Astrocyte of the cerebellum (primary cell): ENCODE data around the gene FAF1.

Experiments
- DNase-seq: peaks from one replicate; pipeline ENCODE4 v3.0.0-alpha.2; 2011; ENCODE audit warnings: low read depth
- H3K4me3 ChIP-seq: 2 replicates; pipeline ENCODE4 v1.5.1; 2011; ENCODE audit warnings: mild to moderate bottlenecking, low read depth, low read length, moderate library complexity
- in situ Hi-C: cut with HindIII; loops from 2 replicates; pipeline ENCODE4 v1.10.0; 2017; ENCODE audit warnings: low sequenced_read_pairs
- TF ChIP-seq, protein P1 (sequence below): IDR thresholded peaks from 2 replicates; pipeline ENCODE4 v1.5.1; 2012; ENCODE audit warnings: low read length, low read depth, moderate library complexity, mild to moderate bottlenecking; ENCODE audit errors: missing control alignments

FAF1 gene

DNA sequence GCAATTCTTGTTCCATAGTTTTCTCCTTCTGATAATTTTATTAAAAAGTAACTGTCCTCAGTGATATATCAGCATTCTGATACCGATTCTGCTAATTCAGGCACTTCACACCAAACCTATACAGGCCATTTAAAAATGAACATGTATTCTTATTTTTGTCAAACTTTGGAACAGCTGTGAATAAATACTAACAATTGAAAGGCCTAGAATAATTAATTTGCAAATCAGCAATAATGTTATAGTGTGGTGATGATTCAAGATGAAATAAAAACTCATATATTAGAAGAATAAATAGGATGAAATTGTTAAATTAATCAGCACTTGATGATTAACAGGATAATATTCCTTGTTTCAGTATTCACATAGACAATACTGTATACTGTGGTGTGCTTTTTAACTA is 19.9 kb upstream of the FAF1 start:
- in situ Hi-C loops = no loop called here
- TF ChIP-seq, protein P1, sequence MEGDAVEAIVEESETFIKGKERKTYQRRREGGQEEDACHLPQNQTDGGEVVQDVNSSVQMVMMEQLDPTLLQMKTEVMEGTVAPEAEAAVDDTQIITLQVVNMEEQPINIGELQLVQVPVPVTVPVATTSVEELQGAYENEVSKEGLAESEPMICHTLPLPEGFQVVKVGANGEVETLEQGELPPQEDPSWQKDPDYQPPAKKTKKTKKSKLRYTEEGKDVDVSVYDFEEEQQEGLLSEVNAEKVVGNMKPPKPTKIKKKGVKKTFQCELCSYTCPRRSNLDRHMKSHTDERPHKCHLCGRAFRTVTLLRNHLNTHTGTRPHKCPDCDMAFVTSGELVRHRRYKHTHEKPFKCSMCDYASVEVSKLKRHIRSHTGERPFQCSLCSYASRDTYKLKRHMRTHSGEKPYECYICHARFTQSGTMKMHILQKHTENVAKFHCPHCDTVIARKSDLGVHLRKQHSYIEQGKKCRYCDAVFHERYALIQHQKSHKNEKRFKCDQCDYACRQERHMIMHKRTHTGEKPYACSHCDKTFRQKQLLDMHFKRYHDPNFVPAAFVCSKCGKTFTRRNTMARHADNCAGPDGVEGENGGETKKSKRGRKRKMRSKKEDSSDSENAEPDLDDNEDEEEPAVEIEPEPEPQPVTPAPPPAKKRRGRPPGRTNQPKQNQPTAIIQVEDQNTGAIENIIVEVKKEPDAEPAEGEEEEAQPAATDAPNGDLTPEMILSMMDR = no peak
- DNase-seq = no peak
- H3K4me3 ChIP-seq = no peak overlapping the region

DNA sequence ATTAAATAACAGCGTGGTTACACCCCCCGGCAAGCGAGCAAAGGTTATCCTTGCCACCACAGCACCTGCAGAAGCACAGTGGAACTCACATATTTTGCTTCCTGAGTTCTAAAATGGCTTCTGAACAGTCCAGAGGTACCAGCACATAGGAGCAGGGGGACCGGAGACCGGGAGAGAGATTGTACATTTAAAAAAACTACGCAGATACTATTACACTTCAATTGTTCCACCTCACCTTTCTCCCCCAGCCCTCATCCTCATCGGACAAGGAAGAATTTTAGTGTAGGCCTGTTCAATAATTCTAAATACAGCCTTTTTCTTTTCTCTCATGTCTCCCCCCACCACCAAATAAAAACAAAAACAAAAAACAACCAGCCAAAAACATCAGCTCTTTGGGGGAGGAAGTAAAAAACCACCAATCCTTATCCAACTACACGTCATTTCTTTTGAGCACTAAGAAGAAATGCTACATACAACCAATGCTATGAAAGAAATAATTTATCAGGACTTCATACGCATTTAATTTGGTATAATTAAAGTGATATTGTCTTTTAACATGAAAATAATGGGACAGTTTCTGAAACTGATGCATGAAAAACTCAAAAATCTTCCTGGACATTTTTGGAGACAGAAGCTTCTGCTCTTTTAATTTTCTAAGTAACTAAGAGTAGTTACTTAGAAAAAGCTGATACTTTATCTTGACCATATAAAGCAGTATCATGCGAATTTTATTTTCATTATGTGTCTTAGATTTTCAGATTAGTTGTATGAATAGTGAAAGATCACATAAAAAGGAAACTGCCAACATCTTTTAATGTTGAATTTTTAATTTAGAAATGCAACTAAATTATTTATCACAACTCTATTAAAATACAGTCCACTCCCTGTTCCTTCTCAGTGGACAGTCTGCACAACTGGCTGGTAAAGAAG is 19.1 kb upstream of the FAF1 start:
- in situ Hi-C loops = no loop called here
- TF ChIP-seq, protein P1 = no peak
- peak overlapping the region; percentile 69 for H3K4me3 ChIP-seq
- DNase-seq = no peak

DNA sequence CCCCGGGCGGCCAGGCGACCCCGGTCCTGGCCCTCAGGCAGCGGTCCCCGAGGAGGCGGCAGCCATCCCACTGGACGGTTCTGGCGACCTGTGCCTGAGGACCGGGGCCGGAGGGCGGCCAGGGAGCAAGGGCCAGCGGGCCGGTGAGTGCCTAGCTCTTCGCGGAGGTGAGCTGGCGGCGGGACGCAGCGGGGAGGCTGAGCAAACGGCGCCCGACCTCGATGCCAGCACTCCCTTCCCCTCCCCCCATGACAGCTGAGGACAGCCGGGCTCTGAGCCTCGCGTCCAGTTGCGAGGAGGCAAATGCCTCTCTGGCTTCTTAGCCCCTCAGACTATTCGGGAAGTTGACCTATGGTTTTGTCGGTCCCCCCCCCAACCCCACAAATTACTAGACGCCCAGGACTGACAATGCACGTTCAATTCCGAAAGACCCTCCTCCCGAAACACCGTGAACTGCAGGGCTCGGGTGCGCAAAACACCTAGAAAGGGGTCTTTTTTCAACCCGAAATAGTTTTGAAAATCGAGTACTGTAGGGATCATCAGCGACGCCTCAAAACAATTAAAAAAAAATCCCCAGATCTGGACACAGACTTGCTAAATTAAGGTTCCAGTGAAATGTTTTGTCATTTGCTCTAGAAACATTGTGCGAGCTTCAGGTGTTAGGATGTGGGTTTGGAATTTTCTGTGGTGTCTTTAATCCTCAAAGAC is 18.2 kb upstream of the FAF1 start:
- no peak for DNase-seq
- TF ChIP-seq, protein P1 = no peak
- H3K4me3 ChIP-seq = peak overlapping the region; percentile 69
- in situ Hi-C loops = no loop called here

DNA sequence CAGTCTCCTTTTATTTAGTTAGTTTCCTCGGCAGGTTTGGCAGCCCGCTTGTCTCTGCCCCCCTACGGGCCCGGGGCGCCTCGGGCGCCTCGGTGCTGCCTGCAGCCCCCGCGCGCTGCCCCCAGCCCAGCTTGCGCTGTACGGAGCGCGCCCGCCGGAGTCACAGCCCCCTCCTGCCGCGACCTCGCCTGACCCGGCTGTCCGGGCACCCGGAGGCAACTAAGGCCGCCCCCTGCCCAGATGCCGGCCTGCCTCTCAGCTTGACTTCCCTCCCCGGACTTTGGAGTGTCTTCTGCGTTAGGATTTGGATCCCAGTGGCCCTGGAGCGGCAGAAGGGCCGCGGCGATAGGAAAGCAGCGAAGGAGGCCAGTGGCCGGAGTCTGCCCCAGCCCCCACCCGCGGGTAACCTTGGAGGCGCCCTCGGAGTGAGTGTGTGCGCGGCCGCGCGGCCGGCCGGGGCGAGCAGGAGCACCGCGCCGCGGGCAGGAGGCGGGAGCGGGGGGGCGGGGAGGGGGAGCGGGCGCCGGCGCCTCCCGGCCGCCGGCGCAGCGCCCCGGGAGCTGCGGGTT is 17.6 kb upstream of the FAF1 start:
- TF ChIP-seq, protein P1 = no peak
- peak overlapping the region; percentile 69 for H3K4me3 ChIP-seq
- in situ Hi-C loops = no loop called here
- DNase-seq = no peak

DNA sequence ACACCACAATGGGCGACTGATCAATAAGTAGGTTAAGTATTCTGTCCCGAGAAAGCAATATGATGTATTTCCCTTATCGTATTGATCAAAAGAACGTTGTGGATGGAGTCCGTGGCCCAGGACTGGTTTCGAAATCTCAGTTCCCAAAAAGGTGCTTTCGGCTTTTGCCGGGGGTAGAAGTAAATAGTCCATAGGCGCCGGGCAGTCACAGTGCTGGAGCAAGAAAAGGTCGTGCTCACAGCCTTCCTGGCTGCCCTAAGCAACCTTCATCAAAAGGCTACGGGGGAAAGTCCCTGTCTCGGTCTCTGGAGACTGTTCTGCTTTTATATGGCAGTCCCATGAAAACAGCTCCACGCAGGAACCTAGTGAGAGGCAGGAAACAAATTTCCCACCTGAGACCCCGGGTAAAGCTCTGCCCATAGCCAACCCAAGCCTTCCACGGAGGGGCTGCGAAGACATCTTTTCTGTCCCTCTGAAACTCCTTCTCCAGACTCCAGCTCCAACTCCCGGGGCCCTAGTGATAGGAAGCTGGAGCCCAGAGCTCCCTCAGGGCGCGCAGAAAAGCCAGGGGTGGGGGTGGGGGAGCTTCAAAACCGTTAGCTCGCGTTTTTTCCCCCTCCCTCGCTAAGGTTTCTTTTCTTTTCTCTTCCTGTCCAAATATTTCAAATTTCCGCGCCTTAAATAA is 17.0 kb upstream of the FAF1 start:
- DNase-seq = no peak
- peak overlapping the region; percentile 69 for H3K4me3 ChIP-seq
- TF ChIP-seq, protein P1 = no peak
- in situ Hi-C loops = no loop called here

DNA sequence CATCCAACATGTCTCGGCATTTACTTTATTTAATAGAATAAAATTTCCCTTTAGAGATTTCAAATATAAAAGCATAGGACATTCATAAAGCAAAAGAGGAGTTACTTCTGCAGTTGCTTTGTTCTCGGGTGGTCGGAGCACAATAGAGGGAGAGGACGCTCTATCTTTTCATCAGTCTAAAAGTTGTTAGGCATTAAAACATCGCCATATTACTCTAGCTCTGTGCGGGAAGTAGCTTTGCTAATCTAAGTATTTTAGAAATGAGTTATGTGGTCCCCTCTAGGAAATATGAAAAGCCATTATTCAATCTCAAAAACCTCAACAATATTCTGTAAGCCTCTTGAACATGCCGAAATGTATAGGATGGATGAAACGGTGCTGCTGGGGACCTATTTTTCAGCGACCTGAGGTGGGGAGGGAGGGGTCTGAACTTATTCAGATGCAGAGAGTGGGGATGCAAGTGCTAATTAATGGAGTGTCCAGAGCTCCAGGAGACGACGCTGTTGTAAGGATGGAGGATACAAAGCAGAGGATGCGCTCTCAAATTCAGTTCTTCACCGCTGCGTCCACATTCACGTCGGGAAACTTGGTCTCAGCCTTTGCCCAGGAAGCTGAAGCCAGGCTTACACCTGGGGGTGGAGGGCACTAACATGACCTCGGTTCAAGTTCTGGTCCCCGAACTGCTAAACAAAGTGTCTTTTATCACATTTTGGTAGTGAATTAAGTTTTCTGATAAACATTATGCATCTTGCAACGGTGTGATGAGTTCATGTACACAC is 16.2 kb upstream of the FAF1 start:
- peak overlapping the region; percentile 69 for H3K4me3 ChIP-seq
- in situ Hi-C loops = no loop called here
- TF ChIP-seq, protein P1 = no peak
- DNase-seq = no peak
